K562 (cell line): ENCODE measurements around the gene ABHD16B. TPM values are rescaled to one million over a fixed set of nuclear protein-coding genes. Genes with fewer than 3 reads are reported as not detected.

Experiments
- ATAC-seq: fragments of 200-7000 bp; cut with Tn5 transposase; 3 replicates; pipeline ENCODE4 v1.9.1; 2020; ENCODE audit warnings: moderate library complexity
- BruUV-seq: library from RNA; stranded (reverse); fragments of 400-500 nt; replicated peaks from 2 replicates; lab custom pipeline; 2021; lab: Mats Ljungman, UMichigan
- CTCF ChIA-PET: fragments of 300-600 bp; formaldehyde crosslinking; extraction: SDS; loops from one replicate; lab custom pipeline; 2021; ENCODE audit warnings: low intra/inter-chr PET ratio; lab: Yijun Ruan, JAX
- POLR2A ChIA-PET: fragments of 300-600, 350-650 bp; sonication (Branson Sonifier 250); formaldehyde crosslinking; extraction: SDS; loops from one replicate; lab custom pipeline; 2021; ENCODE audit warnings: antibody characterized with exemption, inconsistent platforms; lab: Yijun Ruan, JAX
- DNase-seq, 4 experiments: peaks; one replicate each; pipeline versions ENCODE4 v3.0.0 to v3.0.0-alpha.2; 2011 to 2018; ENCODE audit warnings: low spot score in 3 of 4, mixed read lengths in 3 of 4; ENCODE audit errors: extremely low read depth in 1 of 4
- FAIRE-seq: peaks from 2 replicates; lab custom pipeline; 2011; peaks lifted over from hg19 to GRCh38; lab: Jason Lieb, UNC
- H2AFZ ChIP-seq: 2 replicates; pipeline ENCODE4 v1.6.0; 2011; ENCODE audit warnings: low read depth, low read length, control low read depth, inconsistent platforms
- H3K27ac ChIP-seq: fragments of 200-600 bp; 3 replicates; pipeline ENCODE4 v1.8.0; 2011; ENCODE audit warnings: low read depth, mild to moderate bottlenecking, control low read depth, inconsistent platforms, low read length, moderate library complexity, mixed read lengths; ENCODE audit errors: extremely low read depth
- H3K27me3 ChIP-seq, 2 experiments: fragments of 300-600 bp in 1 of 2; 2 replicates in 1 of 2; 3 replicates in 1 of 2; pipeline versions ENCODE4 v1.6.0 to v1.8.0; 2011; ENCODE audit warnings: inconsistent platforms in 2 of 2, low read length in 2 of 2, mild to moderate bottlenecking in 1 of 2, mixed read lengths in 1 of 2, moderate library complexity in 1 of 2; ENCODE audit not compliant: control insufficient read depth in 2 of 2, insufficient read depth in 2 of 2
- H3K36me3 ChIP-seq: fragments of 300-600 bp; 3 replicates; pipeline ENCODE4 v1.8.0; 2011; ENCODE audit warnings: mild to moderate bottlenecking, low read length, inconsistent platforms; ENCODE audit not compliant: control insufficient read depth, insufficient read depth
- H3K4me1 ChIP-seq, 2 experiments: fragments of 200-600 bp in 1 of 2; replicated peaks in 1 of 2; 2 replicates in 1 of 2; 3 replicates in 1 of 2; pipeline versions ENCODE4 v1.5.1 to v1.8.0; 2011; ENCODE audit warnings: inconsistent platforms in 2 of 2, low read length in 2 of 2, mild to moderate bottlenecking in 1 of 2, mixed read lengths in 1 of 2, moderate library complexity in 1 of 2; ENCODE audit not compliant: control insufficient read depth in 2 of 2, insufficient read depth in 2 of 2
- H3K4me2 ChIP-seq: 2 replicates; pipeline ENCODE4 v1.6.1; 2011; ENCODE audit warnings: low read length, control low read depth, inconsistent platforms, mixed read lengths; ENCODE audit not compliant: insufficient read depth
- H3K4me3 ChIP-seq: fragments of 200-600 bp; sonication (generic), shearing (Covaris generic); 2 replicates; pipeline ENCODE4 v1.5.1; 2016; ENCODE audit warnings: control low read depth, inconsistent platforms
- H3K79me2 ChIP-seq: fragments of 200-600 bp; 3 replicates; pipeline ENCODE4 v1.8.0; 2011; ENCODE audit warnings: low read length, inconsistent platforms; ENCODE audit not compliant: control insufficient read depth, insufficient read depth
- H3K9ac ChIP-seq, 2 experiments: 2 replicates each; pipeline versions ENCODE4 v1.6.0 to v1.6.1; 2011; ENCODE audit warnings: low read depth in 2 of 2, low read length in 2 of 2, control low read depth in 1 of 2, inconsistent platforms in 1 of 2, mild to moderate bottlenecking in 1 of 2, mixed read lengths in 1 of 2; ENCODE audit not compliant: insufficient read depth in 1 of 2
- H3K9me1 ChIP-seq: one replicate; pipeline ENCODE4 v1.6.0; 2011; ENCODE audit warnings: inconsistent platforms, mild to moderate bottlenecking, low read length, moderate library complexity; ENCODE audit not compliant: control insufficient read depth, insufficient read depth
- H3K9me3 ChIP-seq: replicated peaks from 2 replicates; pipeline ENCODE4 v1.5.1; 2011; ENCODE audit warnings: low read depth, low read length, inconsistent platforms; ENCODE audit not compliant: control insufficient read depth, insufficient read depth
- H4K20me1 ChIP-seq: replicated peaks from 2 replicates; pipeline ENCODE4 v1.6.1; 2011; ENCODE audit warnings: low read length, inconsistent platforms, mixed read lengths; ENCODE audit not compliant: control insufficient read depth, insufficient read depth
- CSDE1 ChIP-seq, 2 experiments: fragments of 450-650 bp; IDR thresholded peaks; 2 replicates each; pipeline ENCODE4 v1.6.1; 2016; ENCODE audit warnings: mild to moderate bottlenecking in 1 of 2
- ELF1 ChIP-seq: fragments of 200-800 bp; sonication (Bioruptor generic); IDR thresholded peaks from 2 replicates; pipeline ENCODE4 v1.6.1; 2016; ENCODE audit warnings: missing genetic modification characterization, missing compliant biosample characterization
- ELF4 ChIP-seq: fragments of 450-650 bp; formaldehyde crosslinking; IDR thresholded peaks from 2 replicates; pipeline ENCODE4 v1.4.0; 2022; ENCODE audit warnings: missing genetic modification characterization
- ESRRA ChIP-seq: fragments of 450-650 bp; IDR thresholded peaks from 2 replicates; pipeline ENCODE4 v1.6.1; 2014; ENCODE audit warnings: low read depth, mild to moderate bottlenecking, moderate library complexity, borderline replicate concordance
- EWSR1 ChIP-seq: fragments of 450-650 bp; IDR thresholded peaks from 2 replicates; pipeline ENCODE4 v1.6.1; 2018; ENCODE audit warnings: borderline replicate concordance, mild to moderate bottlenecking, low read depth, moderate library complexity; ENCODE audit not compliant: partially characterized antibody
- FOSL1 ChIP-seq: fragments of 200-800 bp; sonication (Bioruptor generic); conservative IDR thresholded peaks from 2 replicates; pipeline ENCODE4 v1.6.1; 2016; ENCODE audit warnings: missing genetic modification characterization, missing compliant biosample characterization
- GABPB2 ChIP-seq: fragments of 250-450 bp; sonication (Bioruptor Pico); conservative IDR thresholded peaks from 2 replicates; pipeline ENCODE4 v1.5.1; 2021; ENCODE audit warnings: mild to moderate bottlenecking
- GATA2 ChIP-seq: sonication (generic); formaldehyde crosslinking; IDR thresholded peaks from 2 replicates; pipeline ENCODE4 v1.4.0; 2020; ENCODE audit warnings: mild to moderate bottlenecking, missing genetic modification reagents
- HDAC6 ChIP-seq: IDR thresholded peaks from 2 replicates; pipeline ENCODE4 v1.6.1; 2012; ENCODE audit warnings: low read depth, mild to moderate bottlenecking, control low read depth, inconsistent platforms, low read length, moderate library complexity
- JUND ChIP-seq, 2 experiments: IDR thresholded peaks; 2 replicates in 1 of 2; 3 replicates in 1 of 2; pipeline ENCODE4 v1.6.1; 2011; ENCODE audit warnings: borderline replicate concordance in 2 of 2, low read depth in 2 of 2, low read length in 2 of 2, improper control_type of control experiment in 1 of 2, missing biosample characterization in 1 of 2, missing genetic modification characterization in 1 of 2, missing genetic modification reagents in 1 of 2
- KAT8 ChIP-seq: fragments of 450-650 bp; IDR thresholded peaks from 2 replicates; pipeline ENCODE4 v1.6.1; 2016; ENCODE audit warnings: low read depth, mild to moderate bottlenecking
- MAFK ChIP-seq: IDR thresholded peaks from 2 replicates; pipeline ENCODE4 v1.6.1; 2011; ENCODE audit warnings: low read length, improper control_type of control experiment
- RB1 ChIP-seq: fragments of 450-650 bp; IDR thresholded peaks from 2 replicates; pipeline ENCODE4 v1.6.1; 2017; ENCODE audit warnings: low read depth, mild to moderate bottlenecking
- SETDB1 ChIP-seq: IDR thresholded peaks from one replicate; pipeline ENCODE4 v1.6.1; 2012; ENCODE audit warnings: low read length, control low read depth, inconsistent platforms
- SRSF3 ChIP-seq: fragments of 200-400 bp; formaldehyde crosslinking; IDR thresholded peaks from 2 replicates; pipeline ENCODE4 v1.6.1; 2016; ENCODE audit warnings: mild to moderate bottlenecking, low read length, moderate library complexity; ENCODE audit not compliant: insufficient read depth
- TCF7 ChIP-seq: sonication (generic); IDR thresholded peaks from 2 replicates; pipeline ENCODE4 v1.6.1; 2016; ENCODE audit warnings: antibody characterized with exemption, borderline replicate concordance
- UBTF ChIP-seq, 2 experiments: IDR thresholded peaks; 2 replicates each; pipeline ENCODE4 v1.6.1; 2012; ENCODE audit warnings: improper control_type of control experiment in 2 of 2, low read depth in 2 of 2, low read length in 2 of 2, borderline replicate concordance in 1 of 2
- ZNF217 ChIP-seq: sonication (generic); formaldehyde crosslinking; IDR thresholded peaks from 2 replicates; pipeline ENCODE4 v1.8.0; 2022; ENCODE audit warnings: mild to moderate bottlenecking, missing genetic modification reagents
- ZNF384 ChIP-seq: IDR thresholded peaks from 2 replicates; pipeline ENCODE4 v1.6.1; 2012; ENCODE audit warnings: low read depth, low read length, improper control_type of control experiment
- ZNF75A ChIP-seq: fragments of 450-650 bp; formaldehyde crosslinking; IDR thresholded peaks from 2 replicates; pipeline ENCODE4 v1.4.0; 2020; ENCODE audit warnings: mild to moderate bottlenecking
- WGBS: fragments of 100-300 bp; shearing (Covaris generic); methylation state at CpG from one replicate; pipeline ENCODE4 v1.1.6; 2016; ENCODE audit warnings: low coverage, mixed read lengths; ENCODE audit not compliant: insufficient coverage; ENCODE audit errors: missing lambda C conversion rate; 5-methylcytosine and 5-hydroxymethylcytosine counted together
- in situ Hi-C: fragments of 300-500 bp; cut with MboI; formaldehyde crosslinking; loops from 4 replicates; pipeline ENCODE4 v1.15.0; 2018; ENCODE audit warnings: inconsistent platforms, mixed read lengths
- intact Hi-C: fragments of 100-400 bp; cut with micrococcal nuclease; formaldehyde crosslinking; loops from 2 replicates; pipeline ENCODE4 v1.14.2; 2022
- polyA plus RNA-seq, 8 experiments: library from polyadenylated mRNA; depleted of rRNA in 4 of 8; stranded (reverse) in 5 of 8; unstranded in 3 of 8; fragments of >200 nt; fragmentation: Nextera tagmentation in 2 of 8; fragmentation: Illumina TruSeq in 1 of 8; extraction: Ambion mirVana in 2 of 8; extraction: Trizol in 1 of 8; gene quantifications; 2 replicates each; pipeline versions ENCODE4 v1.2.1 to v1.2.3, GENCODE V29; 2011 to 2014; ENCODE audit warnings: inconsistent platforms in 1 of 8, missing spikeins in 1 of 8
- total RNA-seq, 7 experiments: library from RNA; depleted of rRNA in 6 of 7; stranded (reverse); fragments of >200 nt in 6 of 7; fragmentation: Illumina TruSeq in 2 of 7; extraction: Trizol in 2 of 7; gene quantifications; 2 replicates each; pipeline versions ENCODE4 v1.2.1 to v1.2.3, GENCODE V29; 2011 to 2021; ENCODE audit warnings: low replicate concordance in 1 of 7

ABHD16B gene
- total and polyA plus RNA-seq, 9 of the 15 experiments (the other 6 are each of a cell fraction or from before 2014, with no cell fraction given), result not detected

- intact Hi-C loops, result no loop called here
- POLR2A ChIA-PET, result interaction anchor here (1.2 to 4.1 kb wide), 2 partner anchors 13 kb away, joined by 3 to 39 read pairs; partner anchors contain the start of gene TPD52L2
- no peak overlapping the region for H3K27ac ChIP-seq
- TF ChIP-seq RB1, result no peak
- no peak for TF ChIP-seq HDAC6
- TF ChIP-seq JUND (IDR thresholded peaks at IDR 0.05; ENCODE audit: borderline replicate concordance, low read depth, low read length), result no peak
- TF ChIP-seq JUND (tag; IDR thresholded peaks at IDR 0.05; ENCODE audit: borderline replicate concordance, low read depth, low read length), result no peak
- no peak for TF ChIP-seq MAFK
- TF ChIP-seq ZNF217 (CRISPR knock-in tag), result no peak
- no peak for TF ChIP-seq GATA2 (CRISPR knock-in tag)
- no peak for TF ChIP-seq KAT8
- no peak for TF ChIP-seq CSDE1 (IDR thresholded peaks at IDR 0.05)
- no peak for TF ChIP-seq ESRRA
- TF ChIP-seq SETDB1, result no peak
- TF ChIP-seq GABPB2 (CRISPR knock-in tag), result no peak
- no peak for TF ChIP-seq FOSL1 (tag)
- no peak for TF ChIP-seq ZNF75A (CRISPR knock-in tag)
- TF ChIP-seq SRSF3, result no peak
- no peak for TF ChIP-seq ELF1 (tag)
- TF ChIP-seq ZNF384, result no peak
- TF ChIP-seq ELF4 (CRISPR knock-in tag), result no peak
- TF ChIP-seq EWSR1, result no peak
- TF ChIP-seq UBTF (IDR thresholded peaks at IDR 0.05; ENCODE audit: borderline replicate concordance in 1 of 2, low read depth in 2 of 2, low read length in 2 of 2), result no peak
- TF ChIP-seq TCF7, result no peak
- 93% methylated on average over 12 of the region's 14 CpGs for WGBS
- in situ Hi-C loops, result no loop called here
- no peak for ATAC-seq
- peaks cover 11% of the 10 kb centered on the region for H4K20me1 ChIP-seq
- no peaks in the 10 kb centered on the region for H3K9me1 ChIP-seq
- BruUV-seq, result no TSS peak
- H3K4me2 ChIP-seq, result no peak overlapping the region
- H3K79me2 ChIP-seq, result peaks cover 2% of the 10 kb centered on the region; the same call in 1 of the 3 replicates
- DNase-seq, result no peak
- H3K36me3 ChIP-seq, result peaks cover 80% of the 10 kb centered on the region; the same call in 2 of the 3 replicates
- no peaks in the 10 kb centered on the region for H3K27me3 ChIP-seq
- H3K4me3 ChIP-seq, result no peak overlapping the region
- no peaks in the 10 kb centered on the region for H3K9me3 ChIP-seq
- FAIRE-seq, result no peak
- peaks cover 0 to 5% of the 10 kb centered on the region in 2 experiments; a peak in 1 of 5 replicates for H3K4me1 ChIP-seq
- no peak overlapping the region for H2AFZ ChIP-seq
- peak overlapping the region in 1 of 2 experiments; percentile 35; a peak in 1 of 4 replicates for H3K9ac ChIP-seq
- CTCF ChIA-PET, result no interaction called here
Measured at GRCh38 chr20:63878899-63879663, 17.8 kb downstream of the ABHD16B start.
